HG03521 (cell line): ENCODE data around the gene SEC31A.

Experiments
- ATAC-seq: cut with Tn5 transposase; IDR thresholded peaks from one replicate; pipeline ENCODE4 v1.9.1; 2021; ENCODE audit warnings: mild to moderate bottlenecking, moderate library complexity; ENCODE audit not compliant: unreplicated experiment

SEC31A gene

GRCh38 chr4:82776925-82777542, 113.9 kb downstream of the SEC31A start:
- ATAC-seq = no peak

- no peak for ATAC-seq
Measured at GRCh38 chr4:82775243-82775642, 115.7 kb downstream of the SEC31A start.

GRCh38 chr4:82774711-82775171, 116.2 kb downstream of the SEC31A start:
- ATAC-seq = no peak

- no peak for ATAC-seq
Measured at GRCh38 chr4:82773057-82773456, 117.9 kb downstream of the SEC31A start.

GRCh38 chr4:82770607-82771006, 120.3 kb downstream of the SEC31A start:
- no peak for ATAC-seq
